NCI-H2029 treated with DMSO at 0.1 percent for 48 hours (cell line): ENCODE results near the gene GHR.

Experiments
- DNase-seq: peaks from one replicate; lab custom pipeline; 2025; lab: John Stamatoyannopoulos, UW

GHR gene

DNA sequence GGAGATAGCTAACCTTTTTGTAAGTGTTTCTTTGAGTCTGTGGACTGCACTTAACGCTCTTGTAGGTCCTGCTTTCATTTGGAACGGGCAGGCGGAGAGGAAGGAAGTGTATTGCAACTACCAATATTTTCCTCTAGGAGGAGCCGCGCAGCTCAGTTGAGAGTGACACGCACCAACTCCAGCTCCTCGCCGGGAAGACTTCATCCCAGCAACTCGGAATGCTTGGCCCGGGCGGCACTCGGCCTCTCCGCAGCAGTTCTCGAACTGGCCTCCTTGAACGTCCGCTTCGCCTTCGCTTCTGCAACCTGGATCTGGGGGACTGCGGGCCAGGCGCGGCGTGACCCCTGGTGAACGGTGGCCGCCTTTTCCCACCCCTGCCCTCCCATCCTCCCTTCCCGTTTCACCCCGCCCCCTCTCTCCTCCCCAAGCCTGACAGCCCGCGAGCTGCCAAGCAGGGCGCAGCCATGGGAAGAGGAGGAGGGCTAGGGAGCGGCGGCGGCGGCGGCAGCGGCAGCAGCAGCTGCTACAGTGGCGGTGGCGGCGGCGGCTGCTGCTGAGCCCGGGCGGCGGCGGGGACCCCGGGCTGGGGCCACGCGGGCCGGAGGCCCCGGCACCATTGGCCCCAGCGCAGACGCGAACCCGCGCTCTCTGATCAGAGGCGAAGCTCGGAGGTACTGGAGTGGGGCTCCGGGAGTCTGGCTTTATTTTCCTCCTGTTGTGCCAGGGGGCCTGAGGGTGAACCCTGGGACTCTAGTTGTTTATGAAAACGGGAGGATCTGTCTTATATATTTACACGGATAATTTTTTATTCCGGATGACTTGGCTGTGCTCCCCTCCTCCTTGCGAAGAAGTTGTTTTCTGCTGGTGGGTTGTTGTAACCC lies at the start of gene GHR:
TSS of gene GHR (plus strand) at position 155 of the 881 bp plus-strand sequence. CDS start 142,436 bp downstream, outside the sequence.
- peak; percentile 6 for DNase-seq

DNA sequence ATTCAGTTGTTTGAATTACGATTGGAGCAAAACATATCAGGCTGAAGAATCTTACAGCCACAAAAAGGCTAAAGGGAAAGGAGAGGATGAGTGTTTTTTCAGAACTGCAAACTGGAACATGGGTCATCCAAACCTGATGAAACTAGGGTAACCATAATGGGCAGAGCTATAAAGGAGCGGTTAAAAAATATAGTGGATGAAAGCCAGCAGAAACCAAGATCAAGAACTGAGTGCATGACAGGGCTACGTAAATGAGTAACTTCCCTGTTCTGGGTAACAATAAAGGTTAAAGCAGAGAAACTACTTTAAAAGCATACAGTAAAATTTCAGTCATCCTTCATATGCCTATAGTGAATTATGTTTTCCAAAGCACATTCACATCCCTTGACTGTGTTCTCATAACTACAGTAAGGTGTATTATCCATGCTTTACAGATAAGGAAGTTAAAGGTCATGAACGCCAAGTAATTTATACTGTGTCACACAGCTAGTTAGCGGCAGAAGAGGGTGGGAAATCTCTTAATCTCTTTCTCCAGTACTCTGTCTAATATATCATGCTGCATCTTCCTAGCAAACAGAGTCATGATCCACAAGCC lies 48.5 kb upstream of the GHR start:
- DNase-seq, result no peak

DNA sequence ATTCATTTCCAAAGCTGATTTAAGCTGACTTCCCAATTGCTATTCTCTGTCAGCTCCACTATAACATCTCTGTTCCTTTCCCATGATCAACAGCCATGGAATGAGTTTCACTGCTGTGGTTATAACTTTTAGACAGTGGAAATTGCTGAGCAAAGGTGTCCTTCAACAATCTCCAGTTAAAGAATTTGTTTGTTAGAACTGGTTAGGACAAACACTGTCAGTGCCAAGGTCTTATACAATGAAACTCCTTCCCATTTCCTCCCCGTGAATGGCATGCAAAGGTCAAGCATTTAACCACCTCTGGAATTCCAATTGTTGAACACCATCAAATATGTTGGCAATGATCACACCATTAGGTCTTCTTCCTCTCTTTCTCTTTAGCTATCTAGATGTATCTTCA lies 45.7 kb upstream of the GHR start:
- DNase-seq, result no peak

DNA sequence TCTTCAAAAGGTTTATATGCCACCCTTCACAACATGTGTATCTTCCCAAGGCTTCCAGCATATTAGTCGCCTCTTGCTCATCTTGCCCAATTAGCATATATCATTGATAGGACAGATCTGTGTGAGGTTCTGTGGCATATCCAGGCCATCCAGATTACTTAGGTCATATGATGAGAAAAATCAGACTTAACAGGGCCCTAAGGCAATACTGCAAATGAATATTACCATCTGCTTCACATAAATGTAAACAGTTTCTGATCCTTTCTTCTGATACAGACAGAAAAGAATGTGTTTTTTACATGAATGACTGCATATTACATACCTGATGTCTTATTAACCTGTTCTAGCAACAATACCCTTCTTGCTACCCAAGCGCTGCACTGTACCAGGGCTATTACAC lies 41.3 kb upstream of the GHR start:
- no peak for DNase-seq

DNA sequence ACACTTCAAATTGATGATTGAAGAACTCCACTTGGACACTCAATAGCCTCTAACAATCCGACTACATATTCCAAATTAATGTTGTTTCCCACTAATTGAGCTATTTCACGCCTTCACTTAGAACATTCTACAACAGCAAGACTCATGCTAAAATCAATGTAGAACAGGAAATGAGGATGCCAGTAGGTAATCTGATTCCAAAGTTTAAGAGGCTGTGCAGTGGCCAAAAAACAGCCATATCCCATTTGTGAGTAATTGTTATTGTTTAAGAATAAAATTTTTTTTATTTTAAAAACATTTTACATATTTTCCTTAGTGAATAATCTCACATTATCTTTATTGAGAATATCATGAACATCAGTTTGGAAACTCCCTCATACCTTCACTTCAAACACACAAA lies 35.7 kb upstream of the GHR start:
- DNase-seq, result no peak

DNA sequence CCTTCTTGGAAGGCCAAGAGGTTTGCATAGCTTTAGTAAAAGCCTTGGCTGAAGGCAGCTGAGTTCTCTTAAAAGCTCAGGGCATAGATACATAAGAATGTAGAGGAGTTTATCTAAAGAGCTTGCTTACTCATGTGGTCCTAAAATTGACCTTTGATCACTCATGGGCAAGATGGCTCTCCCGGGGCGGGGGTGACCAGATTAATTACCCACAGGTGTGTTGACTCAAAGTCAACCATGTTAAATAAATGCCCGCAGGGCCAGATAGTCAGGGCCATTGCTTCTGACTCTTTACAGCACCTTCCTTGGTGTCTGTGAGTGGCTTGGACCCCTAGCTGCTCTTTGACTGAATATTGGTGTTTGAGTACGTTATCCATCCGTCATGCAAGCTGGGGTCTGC lies 33.1 kb upstream of the GHR start:
- DNase-seq, result no peak

DNA sequence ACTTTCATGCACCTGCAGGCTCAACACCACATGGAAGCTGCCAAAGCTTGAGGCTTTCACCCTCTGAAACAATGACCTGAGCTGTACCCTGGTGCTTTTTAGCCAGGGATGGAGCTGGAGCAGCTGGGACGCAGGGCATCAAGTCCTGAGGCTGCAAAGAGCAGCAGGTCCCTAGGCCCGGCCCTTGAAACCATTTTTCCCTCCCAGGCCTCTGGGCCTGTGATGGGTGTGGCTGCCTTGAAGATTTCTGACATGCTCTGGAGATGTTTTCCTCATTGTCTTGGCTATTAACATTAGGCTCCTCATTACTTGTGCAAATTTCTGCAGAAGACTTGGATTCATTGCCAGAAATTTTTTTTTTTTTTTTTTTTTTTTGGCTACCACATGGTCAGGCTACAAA lies 30.3 kb upstream of the GHR start:
- no peak for DNase-seq

DNA sequence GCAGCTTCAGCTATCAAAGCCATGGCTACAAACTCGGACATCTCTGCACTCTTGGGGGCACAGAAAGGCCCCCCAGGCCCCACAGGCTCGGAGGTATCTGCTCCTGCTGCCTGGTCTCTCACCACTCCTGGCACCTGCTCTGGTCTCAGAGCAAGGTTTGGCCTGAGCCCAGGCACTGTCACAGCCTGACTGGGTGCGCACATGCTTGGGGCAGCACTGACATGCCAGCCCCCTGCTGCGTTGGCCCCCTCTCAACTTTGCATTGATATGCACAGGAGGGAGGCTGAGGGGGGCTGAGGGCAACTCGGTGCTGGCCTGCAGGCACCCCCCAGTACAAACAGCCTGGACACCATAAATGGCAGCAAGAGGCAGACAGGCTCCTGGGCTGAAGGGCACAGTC lies 27.1 kb upstream of the GHR start:
- no peak for DNase-seq

DNA sequence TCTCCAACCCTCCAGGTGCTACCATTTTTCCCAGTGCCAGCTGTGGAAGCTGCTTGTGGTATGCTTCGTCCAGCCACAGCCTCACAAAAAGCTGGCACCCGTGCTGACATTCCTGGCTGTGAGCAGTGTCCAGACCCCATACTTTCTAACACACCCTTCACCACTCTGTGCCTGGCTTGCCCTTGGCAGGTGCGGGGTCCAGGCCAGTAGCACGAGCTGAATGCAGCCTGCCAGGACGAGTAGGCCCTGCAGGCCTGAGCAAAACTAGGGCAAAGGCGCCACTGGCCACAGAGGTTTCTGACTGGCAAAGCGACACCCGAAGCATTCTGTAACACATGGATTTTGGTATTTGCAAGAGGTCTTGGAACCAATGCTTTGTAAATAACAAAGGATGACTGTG lies 26.0 kb upstream of the GHR start:
- DNase-seq, result no peak

DNA sequence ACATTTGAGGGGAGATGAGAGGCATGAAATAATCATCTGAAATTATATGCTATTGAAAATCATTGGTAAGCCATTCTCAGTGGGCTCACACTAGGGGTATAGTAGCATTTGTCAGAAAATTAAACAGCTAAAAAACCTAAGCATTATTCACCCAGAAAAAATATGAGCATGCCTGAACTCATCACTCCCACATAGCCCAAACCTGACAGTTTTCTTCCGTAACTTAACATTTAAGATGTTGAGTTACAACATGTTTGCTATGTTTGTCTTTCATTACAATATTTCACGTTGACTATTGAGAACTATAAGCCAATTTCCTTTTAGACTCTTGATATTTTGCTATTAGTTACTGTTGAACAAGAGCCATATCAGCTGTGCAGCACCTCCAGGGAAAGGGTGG lies 23.5 kb upstream of the GHR start:
- no peak for DNase-seq

DNA sequence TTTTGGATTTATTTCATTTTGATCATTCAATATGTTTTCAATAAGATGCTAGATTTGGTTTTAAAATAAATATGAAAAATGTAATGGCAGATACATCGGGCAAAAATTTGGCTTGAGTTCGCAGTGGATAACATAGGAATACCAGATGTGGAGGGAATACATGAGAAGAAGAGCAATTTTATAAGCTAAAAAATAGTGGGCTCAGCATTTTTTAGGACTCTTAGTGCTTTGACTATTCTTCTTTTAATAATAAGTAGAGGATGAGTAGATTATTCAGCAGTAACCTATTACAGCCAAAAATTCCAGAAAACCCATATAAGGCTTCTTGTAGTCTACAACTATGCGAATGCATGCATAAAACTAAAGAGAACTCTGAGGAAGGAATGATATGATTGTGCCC lies 22.8 kb upstream of the GHR start:
- no peak for DNase-seq

DNA sequence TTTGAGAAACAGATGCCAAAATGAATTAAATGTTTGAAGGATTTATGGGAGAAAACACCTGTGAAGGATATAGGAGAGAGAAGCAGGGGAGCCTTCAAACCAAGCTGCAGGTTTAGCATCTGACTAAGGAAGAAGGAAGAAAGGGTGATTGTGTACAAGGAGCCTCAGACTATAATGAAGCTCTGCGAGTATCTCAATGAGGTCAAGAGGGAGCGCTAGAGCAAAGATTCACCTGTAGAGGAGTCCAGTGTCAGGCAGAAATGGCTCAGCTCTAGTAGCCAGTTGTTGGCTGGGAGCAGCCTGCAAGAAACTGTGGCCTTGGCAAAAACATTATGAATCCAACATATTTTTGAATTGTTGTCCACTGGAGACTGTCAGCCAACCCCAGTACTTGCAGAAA lies 20.0 kb upstream of the GHR start:
- DNase-seq, result no peak

DNA sequence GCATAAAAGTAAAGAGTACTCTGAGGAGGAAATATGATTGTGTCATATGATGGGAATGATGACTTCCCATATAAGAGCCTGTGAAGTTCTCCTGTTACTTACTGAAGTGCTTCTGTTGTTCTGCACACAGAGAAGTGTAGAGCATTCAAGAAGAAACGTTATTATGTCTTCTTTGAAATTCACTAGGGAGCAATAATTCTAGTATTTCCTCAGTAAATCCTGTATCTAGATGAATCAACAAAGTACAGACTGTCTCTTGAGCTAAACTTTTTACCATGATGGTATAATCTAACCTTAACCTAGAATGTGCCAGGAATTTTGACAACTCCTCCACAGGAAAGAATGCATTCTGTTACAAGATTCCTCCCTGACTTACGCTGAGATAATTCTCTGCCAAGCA lies 18.9 kb upstream of the GHR start:
- no peak for DNase-seq

DNA sequence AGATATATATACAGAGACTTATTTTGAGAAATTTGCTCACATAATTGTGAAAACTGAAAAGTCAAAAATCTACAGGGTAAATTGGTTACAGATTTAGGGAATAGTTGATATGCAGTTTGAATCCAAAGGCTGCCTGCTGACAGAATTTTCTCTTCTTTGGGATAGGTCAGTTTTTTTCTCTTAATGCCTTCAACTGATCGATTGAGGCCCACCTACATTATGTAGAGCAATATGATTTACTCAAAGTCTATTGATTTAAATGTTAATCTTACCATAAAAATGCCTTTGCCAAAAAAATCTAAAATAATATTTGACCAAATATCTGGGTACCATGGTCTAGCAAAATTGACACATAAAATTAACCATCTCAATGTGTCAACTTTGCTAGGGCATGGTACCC lies 3.9 kb upstream of the GHR start:
- no peak for DNase-seq

DNA sequence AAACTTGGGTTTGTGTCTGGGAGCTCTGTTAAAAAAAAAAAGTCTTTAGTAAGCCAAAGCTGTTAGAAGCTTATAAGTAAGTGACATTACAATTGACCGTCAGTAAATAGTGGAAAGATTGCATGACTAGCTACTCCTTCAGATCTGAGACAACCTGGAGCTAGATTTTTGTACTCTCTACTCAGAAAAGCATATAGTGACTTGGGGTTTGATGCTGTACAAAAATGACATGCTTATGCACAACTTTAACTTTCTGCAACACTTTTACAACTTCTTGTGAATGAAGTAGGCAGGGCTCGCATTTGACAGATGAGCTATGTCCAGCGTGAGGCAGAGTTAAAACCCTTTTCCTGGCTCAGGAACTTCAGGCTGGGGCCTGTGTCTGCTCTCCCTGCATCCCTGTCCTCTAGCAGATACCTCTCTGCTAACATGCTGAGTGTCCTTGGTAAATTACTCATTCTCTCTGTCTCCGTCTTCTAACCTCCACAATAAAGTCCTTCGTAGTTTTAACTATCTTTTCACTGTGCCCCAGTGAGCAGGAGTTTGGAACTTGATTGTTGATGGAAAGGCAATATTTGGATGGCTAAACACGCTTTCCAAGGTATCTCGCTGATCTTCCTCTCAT lies 471 bp upstream of the GHR start:
- no peak for DNase-seq

DNA sequence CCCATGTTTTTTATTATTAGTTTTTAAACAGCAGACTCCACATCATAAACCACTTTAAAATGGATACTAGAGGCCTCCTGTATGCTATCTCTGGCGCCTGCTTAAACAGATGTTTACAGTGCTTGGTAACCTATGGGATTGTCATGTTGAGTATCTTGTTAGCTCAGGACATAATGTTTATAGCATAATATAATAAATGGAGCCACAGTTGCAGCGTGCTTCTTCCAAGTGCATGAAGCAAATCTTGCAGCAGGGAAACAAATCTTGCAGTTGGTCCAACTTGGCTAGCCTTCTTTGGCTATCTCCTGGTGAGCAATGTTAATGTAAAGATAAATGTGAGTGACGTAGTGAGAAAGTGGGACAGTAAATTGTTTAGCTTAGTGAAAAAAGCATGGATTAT lies 2.8 kb downstream of the GHR start:
- no peak for DNase-seq

DNA sequence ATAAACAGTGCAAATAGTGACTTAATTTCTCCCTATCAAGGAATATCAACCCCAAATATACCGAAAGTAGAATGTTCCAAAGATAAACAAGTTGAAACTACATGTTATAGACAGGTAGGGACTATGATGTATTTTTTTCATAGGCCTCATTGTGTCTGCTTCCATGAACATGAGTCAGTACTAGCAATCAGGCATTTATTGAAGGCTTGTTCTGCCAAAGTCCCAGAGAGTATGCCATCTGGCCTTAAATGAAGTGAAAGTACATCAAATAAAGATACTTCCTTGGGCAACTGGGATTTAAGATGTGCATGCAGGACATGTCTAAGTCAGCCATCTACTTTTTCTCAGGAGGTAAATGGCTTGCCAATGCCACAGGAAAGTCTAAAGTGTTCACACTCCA lies 6.5 kb downstream of the GHR start:
- DNase-seq, result no peak

DNA sequence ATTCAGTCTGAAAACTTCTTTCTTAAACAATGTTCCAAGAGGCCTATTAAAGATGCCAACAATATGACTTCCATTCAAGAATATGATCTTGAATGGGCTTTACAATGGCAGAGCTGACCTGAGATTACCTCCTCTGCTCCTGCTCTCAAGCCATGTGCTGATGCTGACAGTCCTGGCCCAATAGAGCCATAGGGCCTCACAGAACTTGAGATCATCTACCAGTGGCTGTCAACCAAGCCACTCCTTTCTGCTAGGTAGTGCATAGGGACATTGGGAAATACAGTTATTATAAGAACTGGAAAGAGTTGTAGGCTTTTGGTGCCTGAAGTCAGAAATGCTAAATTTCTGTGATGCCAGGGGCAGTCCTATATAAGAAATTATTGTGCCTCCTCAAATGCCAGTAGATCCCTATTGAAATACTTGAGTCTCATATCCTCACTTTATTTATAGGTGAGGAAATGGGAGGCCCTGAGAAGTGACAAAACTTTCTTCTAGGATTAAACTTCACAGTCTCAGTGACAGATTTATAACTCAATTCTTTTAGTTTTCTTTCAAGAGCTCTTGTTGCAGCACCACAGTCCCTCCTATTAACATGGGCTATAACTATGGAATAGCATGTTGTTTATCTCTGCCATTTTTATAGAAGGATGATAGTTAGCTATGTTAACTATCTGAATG lies 10.9 kb downstream of the GHR start:
- no peak for DNase-seq

DNA sequence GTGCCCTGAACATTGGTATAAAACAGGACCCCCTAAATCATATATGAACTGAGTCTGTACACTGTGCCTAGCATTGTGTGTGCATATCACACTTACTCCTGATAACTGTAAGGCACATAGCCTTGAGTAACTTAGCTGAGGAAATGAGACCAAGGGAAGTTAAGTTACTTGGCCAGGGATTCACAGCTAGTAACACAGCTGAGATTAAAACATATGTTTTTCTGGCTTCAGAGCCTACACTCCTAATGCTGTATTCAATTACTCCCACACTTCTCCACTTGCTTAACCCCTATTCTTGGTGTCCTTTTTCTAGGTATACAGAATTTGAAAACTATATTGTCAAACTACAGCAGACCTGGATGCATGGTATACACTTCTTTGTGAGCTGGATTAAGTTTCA lies 12.8 kb downstream of the GHR start:
- no peak for DNase-seq

DNA sequence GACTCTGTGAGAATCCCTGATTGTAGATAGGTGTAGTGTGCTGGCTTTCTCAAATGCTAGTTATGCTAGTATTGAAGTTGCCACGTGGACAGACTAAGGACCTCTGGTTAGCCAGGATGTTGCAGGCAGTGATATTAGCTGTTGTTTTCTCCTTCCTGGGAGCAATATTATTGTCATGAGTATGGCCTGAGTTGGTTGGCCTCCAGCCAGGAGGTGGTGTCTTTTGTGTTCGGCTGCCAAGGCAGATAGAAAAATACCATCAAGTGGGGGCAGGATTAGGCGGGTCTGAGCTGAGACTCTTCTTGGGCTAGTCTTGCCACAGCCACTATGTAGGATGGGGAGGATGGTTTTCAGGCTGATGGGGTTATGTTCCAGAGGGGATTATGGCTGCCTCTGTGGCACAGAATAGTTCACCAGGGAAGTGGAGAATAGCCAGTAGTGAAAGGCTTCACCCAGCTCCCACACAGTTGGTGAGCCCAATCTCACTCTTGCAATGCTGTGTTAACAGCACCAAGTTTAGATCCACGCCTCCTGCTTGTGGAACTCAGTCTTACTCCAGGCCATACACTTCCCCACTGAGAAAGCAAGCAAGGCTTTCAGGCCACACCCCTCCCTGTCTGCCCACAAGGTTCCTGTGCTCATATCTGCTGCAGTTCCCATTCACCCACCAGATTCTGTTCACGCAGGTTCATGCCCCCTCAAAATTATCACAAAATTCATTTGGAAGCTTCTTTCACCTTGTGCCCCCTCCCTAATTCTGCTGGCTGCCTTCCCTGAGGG lies 31.2 kb downstream of the GHR start:
- no peak for DNase-seq

DNA sequence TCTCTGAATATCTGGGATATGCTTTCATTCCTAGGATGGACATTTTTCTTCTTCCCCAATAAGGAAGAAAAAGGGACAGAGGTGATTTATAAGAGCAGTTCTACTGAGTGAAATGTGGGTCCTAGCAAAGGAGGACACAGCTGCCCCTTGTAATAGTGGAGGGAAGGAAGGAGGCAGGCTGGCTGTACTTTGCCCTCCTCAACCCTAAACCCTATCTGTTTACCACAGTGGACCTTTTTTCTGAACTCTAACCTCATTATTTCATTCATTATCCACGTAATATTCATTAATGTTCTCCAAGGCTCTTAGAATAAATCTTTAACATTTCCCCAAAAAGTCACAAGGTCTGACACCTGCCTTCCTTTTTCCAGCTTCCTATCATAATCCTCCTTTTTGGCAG lies 37.8 kb downstream of the GHR start:
- no peak for DNase-seq

DNA sequence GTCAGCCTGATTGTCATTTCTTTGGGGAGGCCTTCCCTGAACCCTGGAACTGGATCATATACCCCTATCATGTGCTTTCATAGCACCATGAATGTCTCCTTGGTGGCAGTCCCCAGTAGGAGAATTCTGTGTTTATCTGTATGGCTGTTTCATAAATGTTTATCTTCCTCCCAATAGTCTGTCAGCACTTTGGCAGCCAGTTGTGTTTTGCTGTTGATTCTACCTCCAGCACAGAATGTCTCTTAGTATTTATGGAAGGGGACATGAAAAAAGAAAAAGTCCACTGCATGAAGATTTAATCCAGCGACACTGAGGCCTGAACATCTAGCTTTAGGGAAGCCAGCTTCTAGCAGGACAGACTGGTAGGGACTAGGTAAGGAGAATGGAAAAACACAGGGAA lies 38.3 kb downstream of the GHR start:
- DNase-seq, result no peak
